ENCODE data around the gene FAM149A.

FAM149A gene

GRCh38 chr4:186193851-186194250, 89.3 kb downstream of the FAM149A start:
- DNase-seq (no peak), ATAC-seq (no peak)
- H3K4me3 Mint-ChIP-seq, result no peak overlapping the region
- H3K27ac Mint-ChIP-seq, result no peak overlapping the region
- H3K4me1 Mint-ChIP-seq, result peaks cover 32% of the 10 kb centered on the region
- H3K27me3 Mint-ChIP-seq, result no peaks in the 10 kb centered on the region
- H3K36me3 Mint-ChIP-seq (ENCODE audit: low read depth), result peaks cover 14% of the 10 kb centered on the region
- H3K9me3 Mint-ChIP-seq, result no peaks in the 10 kb centered on the region

- H3K27me3 Mint-ChIP-seq, result no peaks in the 10 kb centered on the region
- no peak overlapping the region for H3K27ac Mint-ChIP-seq
- H3K36me3 Mint-ChIP-seq (ENCODE audit: low read depth), result peaks cover 14% of the 10 kb centered on the region
- DNase-seq, result no peak
- H3K9me3 Mint-ChIP-seq, result no peaks in the 10 kb centered on the region
- H3K4me3 Mint-ChIP-seq, result no peak overlapping the region
- peaks cover 19% of the 10 kb centered on the region for H3K4me1 Mint-ChIP-seq
- no peak for ATAC-seq
These were observed 91.6 kb downstream of the FAM149A start for GRCh38 chr4:186196063-186196462.

- Mint-ChIP-seq H3K27ac (no peak overlapping the region), H3K4me1 (peaks cover 9% of the 10 kb centered on the region), H3K36me3 (ENCODE audit: low read depth) (peaks cover 14% of the 10 kb centered on the region), H3K27me3 (no peaks in the 10 kb centered on the region), H3K4me3 (no peak overlapping the region), H3K9me3 (no peaks in the 10 kb centered on the region)
- DNase-seq (no peak), ATAC-seq (no peak)
These were observed 96.0 kb downstream of the FAM149A start for GRCh38 chr4:186200516-186200915.

- Mint-ChIP-seq H3K9me3 (no peaks in the 10 kb centered on the region), H3K27me3 (no peaks in the 10 kb centered on the region), H3K27ac (no peak overlapping the region), H3K36me3 (ENCODE audit: low read depth) (peaks cover 10% of the 10 kb centered on the region), H3K4me3 (no peak overlapping the region), H3K4me1 (peaks cover 9% of the 10 kb centered on the region)
- DNase-seq (no peak), ATAC-seq (no peak)
These were observed 96.5 kb downstream of the FAM149A start for GRCh38 chr4:186201010-186201409.

- H3K27ac Mint-ChIP-seq, result no peak overlapping the region
- peaks cover 6% of the 10 kb centered on the region for H3K4me1 Mint-ChIP-seq
- H3K36me3 Mint-ChIP-seq (ENCODE audit: low read depth), result peaks cover 6% of the 10 kb centered on the region
- no peak overlapping the region for H3K4me3 Mint-ChIP-seq
- no peaks in the 10 kb centered on the region for H3K9me3 Mint-ChIP-seq
- DNase-seq, result peak; percentile 43
- H3K27me3 Mint-ChIP-seq, result no peaks in the 10 kb centered on the region
- ATAC-seq, result peak; percentile 91
These were observed 97.2 kb downstream of the FAM149A start for GRCh38 chr4:186201535-186202230.

- peaks cover 1% of the 10 kb centered on the region for H3K36me3 Mint-ChIP-seq (ENCODE audit: low read depth)
- H3K4me1 Mint-ChIP-seq, result peaks cover 6% of the 10 kb centered on the region
- no peak for ATAC-seq
- peak overlapping the region; percentile 44 for H3K27ac Mint-ChIP-seq
- H3K4me3 Mint-ChIP-seq, result no peak overlapping the region
- no peaks in the 10 kb centered on the region for H3K27me3 Mint-ChIP-seq
- no peak for DNase-seq
- H3K9me3 Mint-ChIP-seq, result no peaks in the 10 kb centered on the region
These were observed 98.1 kb downstream of the FAM149A start for GRCh38 chr4:186202490-186203140.

GRCh38 chr4:186203406-186203805, 98.9 kb downstream of the FAM149A start:
- Mint-ChIP-seq H3K36me3 (ENCODE audit: low read depth) (peaks cover 3% of the 10 kb centered on the region), H3K9me3 (no peaks in the 10 kb centered on the region), H3K4me3 (no peak overlapping the region), H3K27me3 (no peaks in the 10 kb centered on the region), H3K27ac (no peak overlapping the region), H3K4me1 (peaks cover 6% of the 10 kb centered on the region)
- ATAC-seq, result no peak
- DNase-seq, result no peak

- Mint-ChIP-seq H3K4me1 (peaks cover 6% of the 10 kb centered on the region), H3K27me3 (no peaks in the 10 kb centered on the region), H3K36me3 (ENCODE audit: low read depth) (peaks cover 9% of the 10 kb centered on the region), H3K9me3 (no peaks in the 10 kb centered on the region), H3K4me3 (no peak overlapping the region), H3K27ac (no peak overlapping the region)
- ATAC-seq (no peak), DNase-seq (no peak)
These were observed 99.6 kb downstream of the FAM149A start for GRCh38 chr4:186204103-186204559.

GRCh38 chr4:186204686-186205085, 100.2 kb downstream of the FAM149A start:
- ATAC-seq, result no peak

GRCh38 chr4:186205156-186205555, 100.7 kb downstream of the FAM149A start:
- Mint-ChIP-seq H3K27me3 (no peaks in the 10 kb centered on the region), H3K4me3 (no peak overlapping the region), H3K9me3 (no peaks in the 10 kb centered on the region), H3K36me3 (ENCODE audit: low read depth) (peaks cover 19% of the 10 kb centered on the region), H3K4me1 (peaks cover 6% of the 10 kb centered on the region), H3K27ac (no peak overlapping the region)
- ATAC-seq (no peak), DNase-seq (no peak)

More at GRCh38 chr4:186204686-186205085, 100.2 kb downstream of the FAM149A start:
- Mint-ChIP-seq H3K36me3 (ENCODE audit: low read depth) (peaks cover 14% of the 10 kb centered on the region), H3K9me3 (no peaks in the 10 kb centered on the region), H3K27me3 (no peaks in the 10 kb centered on the region), H3K4me3 (no peak overlapping the region), H3K27ac (no peak overlapping the region), H3K4me1 (peaks cover 6% of the 10 kb centered on the region)
- no peak for DNase-seq

GRCh38 chr4:186216465-186217024, 112.0 kb downstream of the FAM149A start:
- Mint-ChIP-seq H3K4me3 (no peak overlapping the region), H3K36me3 (ENCODE audit: low read depth) (peaks cover 7% of the 10 kb centered on the region), H3K27ac (no peak overlapping the region), H3K27me3 (no peaks in the 10 kb centered on the region), H3K9me3 (no peaks in the 10 kb centered on the region), H3K4me1 (no peaks in the 10 kb centered on the region)
- no peak for DNase-seq
- no peak for ATAC-seq

- ATAC-seq, result no peak
- H3K36me3 Mint-ChIP-seq (ENCODE audit: low read depth), result no peaks in the 10 kb centered on the region
- no peak overlapping the region for H3K27ac Mint-ChIP-seq
- H3K4me1 Mint-ChIP-seq, result no peaks in the 10 kb centered on the region
- no peak for DNase-seq
- H3K9me3 Mint-ChIP-seq, result no peaks in the 10 kb centered on the region
- H3K27me3 Mint-ChIP-seq, result no peaks in the 10 kb centered on the region
- no peak overlapping the region for H3K4me3 Mint-ChIP-seq
These were observed 113.3 kb downstream of the FAM149A start for GRCh38 chr4:186217733-186218293.

GRCh38 chr4:186221624-186222023, 117.1 kb downstream of the FAM149A start:
- H3K27me3 Mint-ChIP-seq, result no peaks in the 10 kb centered on the region
- no peaks in the 10 kb centered on the region for H3K4me1 Mint-ChIP-seq
- H3K4me3 Mint-ChIP-seq, result no peak overlapping the region
- peaks cover 22% of the 10 kb centered on the region for H3K36me3 Mint-ChIP-seq (ENCODE audit: low read depth)
- DNase-seq (no peak), ATAC-seq (no peak)
- no peak overlapping the region for H3K27ac Mint-ChIP-seq
- peaks cover 12% of the 10 kb centered on the region for H3K9me3 Mint-ChIP-seq
